Muscle of back (tissue), 11 donors: ENCODE data around the gene RAP1GAP. TPM values are rescaled to one million over a fixed set of nuclear protein-coding genes. Genes with fewer than 3 reads are reported as not detected.

Experiments used
- DNase-seq, 3 donors: peaks; one replicate each; pipeline versions ENCODE4 v3.0.0 to v3.0.0-alpha.2; 2013
- polyA plus RNA-seq, 10 donors: library from polyadenylated mRNA; unstranded; fragments of 120-200 nt; gene quantifications; one replicate each; pipeline ENCODE4 v1.2.1, GENCODE V29; 2013; ENCODE audit not compliant: insufficient read length in 10 of 10

RAP1GAP gene
- polyA plus RNA-seq, 10 donors = 1.0 to 4.5 (median 1.5) TPM

- no peak for DNase-seq
Observed at GRCh38 chr1:21626921-21627339, 42.2 kb downstream of the RAP1GAP start.

- no peak for DNase-seq
Observed at GRCh38 chr1:21625390-21626190, 43.6 kb downstream of the RAP1GAP start.

- peak in 1 of 3 donors; percentile 64 for DNase-seq
Observed at GRCh38 chr1:21624571-21625389, 44.4 kb downstream of the RAP1GAP start.

GRCh38 chr1:21623410-21623961 is 45.7 kb downstream of the RAP1GAP start:
- DNase-seq = peak in 1 of 3 donors; percentile 55

GRCh38 chr1:21622466-21623315 is 46.5 kb downstream of the RAP1GAP start:
- DNase-seq = no peak

- no peak for DNase-seq
Observed at GRCh38 chr1:21621761-21622436, 47.3 kb downstream of the RAP1GAP start.

GRCh38 chr1:21621051-21621450 is 48.1 kb downstream of the RAP1GAP start:
- DNase-seq = no peak

- DNase-seq = peak in 1 of 3 donors; percentile 47
Observed at GRCh38 chr1:21620496-21620895, 48.7 kb downstream of the RAP1GAP start.

GRCh38 chr1:21620011-21620410 is 49.1 kb downstream of the RAP1GAP start:
- DNase-seq = no peak

- no peak for DNase-seq
Observed at GRCh38 chr1:21619375-21619947, 49.7 kb downstream of the RAP1GAP start.

- peak in 1 of 3 donors; percentile 67 for DNase-seq
Observed at GRCh38 chr1:21618561-21619374, 50.4 kb downstream of the RAP1GAP start.

- no peak for DNase-seq
Observed at GRCh38 chr1:21618059-21618458, 51.1 kb downstream of the RAP1GAP start.

GRCh38 chr1:21617126-21617738 is 51.9 kb downstream of the RAP1GAP start:
- no peak for DNase-seq

GRCh38 chr1:21616372-21616771 is 52.8 kb downstream of the RAP1GAP start:
- DNase-seq = no peak

- no peak for DNase-seq
Observed at GRCh38 chr1:21614419-21615115, 54.6 kb downstream of the RAP1GAP start.

- DNase-seq = no peak
Observed at GRCh38 chr1:21613072-21613867, 55.9 kb downstream of the RAP1GAP start.

- no peak for DNase-seq
Observed at GRCh38 chr1:21612057-21612456, 57.1 kb downstream of the RAP1GAP start.
